HG02938 (cell line): Measurements from ENCODE around the gene ELAVL1.

Experiments
- ATAC-seq: cut with Tn5 transposase; IDR thresholded peaks from one replicate; pipeline ENCODE4 v1.9.1; 2021; ENCODE audit warnings: mild to moderate bottlenecking, moderate library complexity; ENCODE audit not compliant: unreplicated experiment

The ELAVL1 gene

DNA sequence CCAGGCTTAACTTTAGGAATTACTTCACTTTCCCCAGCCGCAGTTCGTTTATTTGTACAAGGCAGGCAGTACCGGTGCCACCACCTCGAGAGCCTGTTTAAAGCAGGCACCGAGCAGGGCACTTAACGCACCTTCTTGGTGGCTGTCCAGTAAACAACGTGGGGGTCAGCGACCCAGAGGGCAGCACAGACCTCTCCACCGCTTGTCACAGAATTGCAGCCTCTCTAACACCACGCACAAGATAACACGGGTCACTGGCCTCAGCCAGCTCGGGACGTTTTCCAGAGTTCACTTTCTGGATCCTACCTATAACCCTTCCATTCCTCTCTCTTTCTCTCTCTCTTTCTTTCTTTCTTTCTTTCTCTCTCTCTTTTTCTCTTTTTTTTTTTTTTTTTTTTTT lies 16.8 kb upstream of the ELAVL1 start:
- ATAC-seq, result no peak

- no peak for ATAC-seq
These were observed 15.9 kb upstream of the ELAVL1 start for GRCh38 chr19:8021374-8021773.

GRCh38 chr19:8020681-8021080 lies 15.2 kb upstream of the ELAVL1 start:
- ATAC-seq, result no peak

DNA sequence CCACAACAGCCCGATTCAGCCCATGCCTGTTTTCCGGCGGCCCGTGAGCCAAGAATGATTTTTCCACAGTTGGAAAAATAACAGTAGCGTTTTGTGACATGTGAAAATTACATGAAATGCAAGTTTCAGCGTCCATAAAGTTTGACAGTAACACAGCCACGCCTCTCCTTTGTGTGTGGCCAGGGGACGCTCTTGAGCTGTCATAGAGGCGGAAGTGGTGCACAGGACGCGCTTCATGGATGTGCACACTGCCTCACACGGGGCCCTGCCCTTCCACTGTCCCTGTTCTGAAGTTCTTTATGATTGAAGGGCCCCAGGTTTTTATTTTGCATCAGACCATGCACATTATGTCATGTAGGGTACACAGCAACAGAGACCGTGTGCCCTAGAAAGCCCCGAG lies 12.4 kb upstream of the ELAVL1 start:
- ATAC-seq, result no peak

- ATAC-seq, result peak; percentile 20
These were observed 523 bp downstream of the ELAVL1 start for GRCh38 chr19:8004723-8005513.

GRCh38 chr19:8004001-8004400 lies 1.4 kb downstream of the ELAVL1 start:
- ATAC-seq, result no peak

DNA sequence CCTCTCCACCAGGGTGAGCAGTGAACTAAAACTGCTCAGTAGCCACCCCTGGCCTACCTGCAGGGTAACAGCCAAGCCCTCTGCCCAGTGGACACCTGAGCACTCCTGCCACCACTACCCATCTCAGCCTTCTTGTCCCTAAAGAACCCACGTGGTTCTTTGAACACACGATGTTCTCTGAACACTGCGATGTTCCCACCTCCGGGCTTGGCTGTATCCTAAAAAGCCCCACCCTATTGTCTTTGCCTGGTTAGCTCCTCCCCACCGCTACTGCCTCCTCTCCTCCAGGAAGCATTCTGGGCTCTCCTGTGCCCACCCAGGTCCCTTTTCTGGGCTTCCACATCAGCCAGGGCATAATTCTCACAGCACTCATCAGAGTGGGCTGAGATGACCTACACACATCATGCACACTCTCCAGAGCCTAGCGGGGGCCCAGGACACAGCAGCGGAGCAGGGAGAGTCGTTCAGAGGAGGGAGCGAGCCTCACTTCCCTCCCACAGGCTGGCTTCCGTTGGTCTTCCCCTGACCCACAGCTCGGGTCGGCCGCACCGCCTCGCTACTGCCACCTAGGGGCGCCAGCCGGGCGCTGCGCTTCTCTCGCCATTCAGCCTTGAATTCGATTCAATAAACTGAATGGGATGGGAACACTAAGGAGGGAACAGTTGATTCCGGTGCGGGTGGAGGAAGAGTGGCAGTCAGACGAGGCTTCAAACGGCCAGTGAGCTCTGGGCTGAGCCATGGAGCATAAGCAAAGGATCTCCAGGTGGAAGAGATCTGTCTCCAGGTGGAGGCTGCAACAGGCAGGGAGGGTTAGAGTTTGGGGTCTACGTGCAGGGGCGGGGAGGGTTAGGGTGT lies 3.2 kb downstream of the ELAVL1 start:
- ATAC-seq, result peak; percentile 43

DNA sequence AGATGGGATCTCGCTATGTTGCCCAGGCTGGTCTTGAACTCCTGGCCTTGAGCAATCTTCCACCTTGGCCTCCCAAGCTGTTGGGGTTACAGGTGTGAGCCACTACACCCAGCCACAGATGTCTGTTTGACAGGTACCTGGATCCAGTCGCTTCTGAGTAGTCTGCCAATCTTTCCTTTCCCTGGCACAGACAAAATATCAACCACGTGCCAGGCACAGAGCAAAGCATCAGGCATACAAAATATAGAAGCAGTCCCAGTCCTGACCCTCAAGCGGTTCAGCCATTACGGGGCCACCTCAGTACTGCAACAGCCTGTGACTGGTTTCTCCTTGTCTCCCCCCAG lies 3.8 kb downstream of the ELAVL1 start:
- no peak for ATAC-seq

DNA sequence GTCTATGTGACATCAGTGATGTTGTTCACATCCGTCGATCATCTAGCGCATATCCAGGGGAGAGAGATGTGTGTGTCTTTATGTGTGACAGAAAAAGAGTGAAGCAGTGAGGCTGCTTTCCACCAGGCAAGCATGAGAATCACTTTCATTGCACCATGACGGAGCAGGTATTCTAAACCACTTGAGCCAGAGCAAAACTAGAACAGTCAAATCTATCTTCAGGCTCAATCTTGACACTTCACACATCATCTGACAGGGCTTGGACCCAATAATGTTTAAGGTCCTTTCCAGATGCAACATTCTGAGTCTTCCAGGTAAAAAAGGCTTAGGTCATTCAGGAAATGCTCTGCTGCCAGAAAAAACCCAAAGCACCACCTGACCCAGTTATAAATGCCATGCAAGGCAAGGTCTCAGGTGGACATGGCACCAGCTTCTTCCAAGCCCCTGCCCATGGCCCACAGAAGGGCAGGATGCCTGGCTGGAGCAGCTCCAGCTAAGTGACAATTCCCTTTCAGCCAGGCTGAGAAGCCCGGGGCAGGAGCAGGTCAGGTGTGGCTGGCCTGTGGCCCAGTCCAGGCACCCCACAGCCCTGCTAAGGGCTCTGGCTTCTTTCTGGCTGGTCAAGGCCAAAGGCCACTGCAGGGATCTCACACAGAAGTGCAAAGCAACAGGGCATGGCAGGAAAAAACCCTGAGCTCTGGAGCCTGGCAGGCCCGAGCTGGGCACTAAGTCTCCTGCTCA lies 5.0 kb downstream of the ELAVL1 start:
- ATAC-seq, result no peak

DNA sequence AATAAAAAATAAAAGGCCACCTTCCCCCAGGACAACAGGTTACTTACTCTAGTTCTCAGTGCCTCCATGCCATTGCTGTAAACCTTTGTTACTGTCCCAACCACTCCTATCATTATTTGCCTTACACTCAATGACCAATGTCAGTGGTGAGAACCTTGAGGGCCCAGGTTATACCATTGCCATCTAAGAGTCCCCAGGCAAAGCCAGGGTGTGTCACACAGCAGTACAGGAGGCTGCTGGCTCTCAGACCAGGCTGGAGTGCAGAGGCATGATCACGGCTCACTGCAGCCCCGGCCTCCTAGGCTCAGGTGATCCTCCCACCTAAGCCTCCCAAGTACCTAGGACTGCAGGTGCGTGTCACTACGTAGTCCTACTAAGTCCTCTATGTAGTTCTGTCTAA lies 6.1 kb downstream of the ELAVL1 start:
- ATAC-seq, result no peak

DNA sequence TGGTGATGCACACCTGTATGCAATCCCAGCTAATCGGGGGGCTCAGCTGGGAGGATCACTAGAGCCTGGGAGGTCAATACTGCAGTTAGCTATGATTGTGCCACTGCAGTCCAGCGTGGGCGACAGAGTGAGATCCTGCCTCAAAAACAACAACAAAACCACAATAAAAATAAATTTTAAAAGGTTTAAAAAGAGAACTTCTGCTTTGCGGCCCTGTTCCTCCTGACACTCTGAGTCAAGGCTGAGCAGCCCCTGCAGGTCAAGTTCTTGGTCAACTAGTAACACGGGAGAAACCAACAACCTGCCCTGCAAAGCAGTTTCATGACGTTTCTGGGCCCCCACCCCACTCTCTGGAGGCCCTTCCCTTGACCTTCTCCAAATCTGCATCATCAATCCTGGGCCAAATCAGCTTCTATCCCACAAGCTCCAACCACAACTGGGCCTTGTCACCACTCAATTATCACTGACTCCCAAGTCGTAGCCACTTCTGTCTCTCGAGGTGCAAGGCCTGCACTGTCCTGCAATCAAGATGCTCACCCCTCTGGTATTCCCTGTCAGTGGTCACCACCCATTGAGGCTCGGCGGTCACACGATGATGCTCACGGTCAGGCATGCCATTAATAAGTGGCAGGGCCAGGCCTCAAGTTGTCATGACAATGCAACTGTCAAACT lies 7.5 kb downstream of the ELAVL1 start:
- no peak for ATAC-seq

DNA sequence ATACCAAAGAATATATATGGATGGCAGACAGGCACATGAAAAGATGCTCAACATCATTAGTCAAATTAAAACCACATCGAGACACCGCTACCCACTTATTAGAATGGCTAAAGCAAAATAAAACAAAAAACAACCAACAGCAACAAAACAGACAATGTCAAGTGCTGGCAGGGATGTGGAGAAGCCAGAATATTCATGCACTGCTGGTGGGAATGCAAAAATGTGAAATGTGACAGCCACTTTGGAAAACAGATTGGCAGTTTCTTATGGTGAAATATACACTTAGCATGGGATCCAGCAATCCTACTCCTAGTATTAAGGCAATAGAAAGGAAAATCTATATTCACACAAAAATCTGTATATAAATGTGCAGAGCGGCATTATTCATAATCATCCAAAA lies 8.6 kb downstream of the ELAVL1 start:
- ATAC-seq, result no peak

GRCh38 chr19:7995810-7996158 lies 9.7 kb downstream of the ELAVL1 start:
- no peak for ATAC-seq

DNA sequence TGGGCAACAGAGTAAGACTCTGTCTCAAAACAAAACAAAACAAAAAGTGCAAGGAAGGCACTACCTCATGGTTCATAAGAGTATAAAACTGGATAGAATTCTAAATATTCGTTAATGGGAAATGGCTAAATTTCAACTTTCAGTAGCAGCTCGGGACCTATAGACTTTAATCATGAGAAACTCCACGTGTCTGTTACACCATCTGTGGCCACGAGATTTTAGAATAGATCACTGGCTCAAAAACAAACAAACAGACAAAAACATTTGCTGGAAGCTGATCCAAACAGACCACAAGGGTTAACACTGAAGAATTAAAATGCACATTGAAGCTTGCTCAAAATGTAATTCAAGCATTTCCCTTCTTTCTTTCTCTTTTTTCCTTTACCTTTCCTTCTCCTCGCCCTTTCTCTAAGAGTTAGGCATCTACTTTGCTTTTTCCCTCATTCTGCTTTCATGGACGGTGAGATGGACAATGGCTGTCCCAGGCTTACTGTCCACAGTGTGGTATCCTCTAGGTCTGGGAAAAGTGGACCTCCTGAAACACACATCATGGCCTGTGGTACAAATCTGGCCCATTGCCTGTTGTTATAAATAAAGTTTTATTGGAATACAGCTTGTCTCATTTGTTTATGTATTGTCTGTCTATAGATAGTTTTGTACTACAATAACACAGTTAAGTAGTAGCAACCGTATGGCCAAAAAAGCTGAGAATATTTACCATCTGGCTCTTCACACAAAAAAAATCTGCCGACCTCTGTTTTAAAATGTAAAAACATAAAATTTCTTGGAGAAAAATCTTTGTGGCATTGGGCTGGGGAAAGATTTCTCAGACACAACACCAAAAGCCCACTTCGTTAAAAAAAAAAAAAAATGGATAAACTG lies 10.3 kb downstream of the ELAVL1 start:
- ATAC-seq, result no peak

DNA sequence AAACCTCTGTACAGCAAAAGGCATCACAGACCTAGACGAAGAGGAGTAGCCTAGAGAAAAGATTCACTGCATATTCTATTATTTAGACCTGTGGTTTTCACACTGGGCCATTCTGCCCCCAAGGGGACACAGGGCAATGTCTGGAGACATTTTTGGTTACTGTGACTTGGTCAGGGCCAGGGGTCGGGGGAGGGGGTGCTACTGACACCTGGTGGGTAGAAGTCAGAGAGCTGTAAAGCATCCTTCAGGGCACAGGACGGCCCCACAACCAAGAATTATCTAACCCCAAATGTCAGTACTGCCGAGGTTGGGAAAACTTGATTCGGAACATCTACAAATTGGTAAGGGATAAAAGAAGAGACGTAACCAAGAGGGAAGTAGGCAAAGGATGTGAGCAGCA lies 11.3 kb downstream of the ELAVL1 start:
- ATAC-seq, result no peak

- ATAC-seq, result no peak
These were observed 11.9 kb downstream of the ELAVL1 start for GRCh38 chr19:7993560-7993959.

DNA sequence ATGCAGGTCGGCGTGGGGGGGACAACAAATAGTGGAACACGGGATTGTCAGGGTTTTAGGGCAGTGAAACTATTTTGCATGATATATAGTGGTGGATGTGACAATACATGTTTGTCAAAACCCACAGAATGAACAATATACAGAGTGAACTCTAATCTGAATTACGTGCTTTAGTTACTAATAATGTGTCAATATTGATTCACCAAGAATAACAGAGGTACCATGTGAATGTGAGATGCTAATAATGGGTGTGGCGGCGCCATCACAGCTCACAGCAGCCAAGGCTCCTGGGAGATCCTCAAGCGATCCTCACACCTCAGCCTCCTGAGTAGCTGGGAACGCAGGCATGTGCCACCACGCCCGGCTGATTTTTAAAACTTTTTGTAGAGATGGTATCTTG lies 12.9 kb downstream of the ELAVL1 start:
- no peak for ATAC-seq

DNA sequence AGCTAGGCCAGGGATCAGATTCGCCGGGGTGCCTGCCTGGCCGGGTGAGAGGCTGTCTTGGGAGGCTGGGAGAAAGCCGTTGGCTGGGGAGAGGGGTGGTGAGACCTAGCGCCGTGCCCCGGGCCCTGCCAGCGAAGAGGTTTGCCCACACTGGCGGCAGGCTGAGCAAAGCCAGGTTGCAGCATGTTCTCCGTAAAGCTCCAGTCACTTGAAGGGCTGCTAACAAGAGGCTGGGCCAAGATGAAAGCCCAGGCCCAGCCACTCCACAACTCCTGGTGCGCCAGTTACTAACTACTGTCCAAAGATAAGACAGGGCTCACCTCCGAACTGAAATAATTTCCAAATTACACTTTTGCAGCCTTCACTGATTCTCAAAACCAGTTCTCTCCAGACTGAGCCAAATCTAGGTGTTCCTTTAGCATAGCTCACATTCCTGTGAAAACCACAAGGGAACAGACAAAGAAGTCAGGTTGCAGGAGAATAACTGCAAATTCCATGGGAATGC lies 16.3 kb downstream of the ELAVL1 start:
- ATAC-seq, result no peak

DNA sequence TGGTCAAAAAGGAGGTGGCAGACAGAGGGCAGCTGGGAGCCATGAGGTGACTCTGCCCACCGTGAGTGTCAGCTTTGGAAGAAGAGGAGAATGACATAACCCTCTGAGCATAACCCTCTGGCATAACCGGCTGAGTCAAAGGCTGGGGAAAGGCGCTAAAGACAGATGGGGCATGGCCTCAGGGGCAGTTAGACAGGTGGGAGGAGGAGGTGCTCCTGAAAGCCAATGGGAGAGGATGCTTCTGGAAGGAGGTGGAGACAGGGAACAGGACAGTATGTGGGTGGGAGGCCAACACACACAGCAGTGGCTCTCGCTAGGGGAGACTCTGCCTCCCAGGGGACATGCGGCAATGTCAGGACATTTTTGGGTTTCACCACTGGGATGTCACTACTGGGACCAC lies 17.1 kb downstream of the ELAVL1 start:
- ATAC-seq, result no peak
